Keratinocyte (primary cell): ENCODE measurements around the gene TMEM169.

Experiments
- CTCF ChIP-seq, 3 experiments: IDR thresholded peaks in 1 of 3; conservative IDR thresholded peaks in 1 of 3; optimal IDR thresholded peaks in 1 of 3; 2 replicates in 2 of 3; 3 replicates in 1 of 3; pipeline versions ENCODE3 to v1.5.1; 2011; ENCODE audit warnings: low read length in 3 of 3, mild to moderate bottlenecking in 3 of 3, moderate library complexity in 2 of 3, control low read depth in 1 of 3, inconsistent platforms in 1 of 3; ENCODE audit not compliant: insufficient read depth in 2 of 3; ENCODE audit errors: extremely low read depth in 1 of 3
- EZH2 ChIP-seq: IDR thresholded peaks from one replicate; pipeline ENCODE4 v1.6.1; 2012; ENCODE audit warnings: inconsistent platforms, mild to moderate bottlenecking, low read length, moderate library complexity

DNA sequence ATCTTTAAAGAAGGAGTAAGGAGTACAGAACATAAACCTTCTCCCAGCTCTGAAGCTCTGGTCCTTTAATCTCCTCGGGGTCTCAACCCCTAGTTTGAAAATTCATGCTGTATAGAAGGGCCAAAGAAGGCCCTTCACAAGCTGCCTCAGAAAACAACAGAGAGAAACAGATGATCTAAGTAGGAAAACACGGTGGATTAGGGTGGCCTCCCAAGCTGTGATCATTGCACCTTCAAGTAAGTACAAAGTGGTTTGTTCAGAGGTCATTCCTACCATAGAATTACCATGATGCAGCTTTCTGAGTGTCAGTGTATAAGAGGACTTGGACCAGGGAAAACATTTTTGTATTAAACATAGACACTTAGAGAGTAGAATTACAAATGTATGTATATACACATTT is 10.9 kb downstream of the TMEM169 start:
- TF ChIP-seq CTCF (optimal IDR thresholded peaks at IDR 0.05 in 1 of 3, IDR thresholded peaks at IDR 0.05 in 1 of 3, conservative IDR thresholded peaks at IDR 0.05 in 1 of 3; ENCODE audit: extremely low read depth in 1 of 3, insufficient read depth in 2 of 3, low read length in 3 of 3) = no peak
- TF ChIP-seq EZH2 = no peak
